Measurements from ENCODE around the gene DTNBP1.

GRCh38 chr6:15656145-15656544 lies 6.7 kb downstream of the DTNBP1 start:
- no peak for TF ChIP-seq CTCF (conservative IDR thresholded peaks at IDR 0.05)
- no peak for TF ChIP-seq ZFX (IDR thresholded peaks at IDR 0.05)
